ENCODE measurements around the gene SNTB2. TPM values are rescaled to one million over a fixed set of nuclear protein-coding genes. Genes with fewer than 3 reads are reported as not detected.

The SNTB2 gene
- total RNA-seq, 1 donor: 35.5 TPM

DNA sequence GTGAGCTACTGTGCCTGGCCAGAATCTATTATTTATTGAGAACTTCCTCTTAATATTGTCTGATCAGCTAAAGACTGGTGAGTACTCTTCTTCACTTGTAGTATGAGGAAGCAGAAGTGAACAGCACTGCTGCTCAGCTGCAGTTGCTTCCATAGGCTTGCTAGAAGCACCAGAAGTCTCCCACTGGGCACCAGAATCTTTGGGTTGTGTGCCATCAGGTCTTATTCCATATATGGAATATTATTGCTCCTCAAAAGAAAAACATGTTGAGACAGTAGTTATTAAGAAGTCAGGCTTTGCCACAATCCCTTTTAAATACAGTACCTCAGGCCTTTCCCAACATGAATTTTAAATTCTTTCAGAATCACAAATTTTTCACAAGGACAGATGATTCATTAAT is 17.2 kb downstream of the SNTB2 start:
- peaks cover 20% of the 10 kb centered on the region for H3K4me1 ChIP-seq (ENCODE audit: insufficient read depth, low read length)
- no peaks in the 10 kb centered on the region for H3K27me3 ChIP-seq (ENCODE audit: insufficient read depth, low read length)
- H2AFZ ChIP-seq (ENCODE audit: low read length): no peak overlapping the region
- peak overlapping the region; percentile 12 for H3K27ac ChIP-seq (ENCODE audit: low read depth, low read length)
- no peak overlapping the region for H3K4me3 ChIP-seq (ENCODE audit: insufficient read depth, low read length)
- DNase-seq (ENCODE audit: insufficient read length, low spot score, missing footprints): no peak
- TF ChIP-seq, protein P1, sequence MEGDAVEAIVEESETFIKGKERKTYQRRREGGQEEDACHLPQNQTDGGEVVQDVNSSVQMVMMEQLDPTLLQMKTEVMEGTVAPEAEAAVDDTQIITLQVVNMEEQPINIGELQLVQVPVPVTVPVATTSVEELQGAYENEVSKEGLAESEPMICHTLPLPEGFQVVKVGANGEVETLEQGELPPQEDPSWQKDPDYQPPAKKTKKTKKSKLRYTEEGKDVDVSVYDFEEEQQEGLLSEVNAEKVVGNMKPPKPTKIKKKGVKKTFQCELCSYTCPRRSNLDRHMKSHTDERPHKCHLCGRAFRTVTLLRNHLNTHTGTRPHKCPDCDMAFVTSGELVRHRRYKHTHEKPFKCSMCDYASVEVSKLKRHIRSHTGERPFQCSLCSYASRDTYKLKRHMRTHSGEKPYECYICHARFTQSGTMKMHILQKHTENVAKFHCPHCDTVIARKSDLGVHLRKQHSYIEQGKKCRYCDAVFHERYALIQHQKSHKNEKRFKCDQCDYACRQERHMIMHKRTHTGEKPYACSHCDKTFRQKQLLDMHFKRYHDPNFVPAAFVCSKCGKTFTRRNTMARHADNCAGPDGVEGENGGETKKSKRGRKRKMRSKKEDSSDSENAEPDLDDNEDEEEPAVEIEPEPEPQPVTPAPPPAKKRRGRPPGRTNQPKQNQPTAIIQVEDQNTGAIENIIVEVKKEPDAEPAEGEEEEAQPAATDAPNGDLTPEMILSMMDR (IDR thresholded peaks at IDR 0.05; ENCODE audit: extremely low read depth, low read depth, low read length): no peak
- no peaks in the 10 kb centered on the region for H3K36me3 ChIP-seq (ENCODE audit: insufficient read depth, low read length)
- no peaks in the 10 kb centered on the region for H3K9me3 ChIP-seq (ENCODE audit: low read depth, low read length)
- peak overlapping the region; percentile 20 for H3K4me2 ChIP-seq (ENCODE audit: insufficient read depth, low read length)
- peaks cover 84% of the 10 kb centered on the region for H3K79me2 ChIP-seq (ENCODE audit: insufficient read depth, low read length)
- H4K20me1 ChIP-seq (ENCODE audit: insufficient read depth, low read length): peaks cover 11% of the 10 kb centered on the region

DNA sequence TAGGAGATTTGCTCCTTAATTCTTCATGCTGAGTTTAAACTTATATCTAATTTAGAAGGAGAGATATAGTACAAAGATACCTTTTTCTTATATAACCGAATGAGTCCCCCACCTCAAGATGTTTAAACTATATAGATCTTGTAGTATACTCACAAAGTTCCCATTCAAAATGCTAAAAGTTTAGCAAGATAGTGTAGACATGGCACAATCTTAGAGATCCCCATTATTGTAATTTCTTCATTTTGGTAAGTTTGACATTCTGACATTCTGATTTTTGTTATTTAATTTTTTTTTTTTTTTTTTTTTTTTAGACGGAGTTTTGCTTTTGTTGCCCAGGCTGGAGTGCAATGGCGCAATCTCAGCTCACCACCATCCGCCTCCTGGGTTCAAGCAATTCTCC is 22.8 kb downstream of the SNTB2 start:
- DNase-seq (ENCODE audit: insufficient read length, low spot score, missing footprints): no peak
- Histone ChIP-seq H3K4me1 (ENCODE audit: insufficient read depth, low read length) (peaks cover 3% of the 10 kb centered on the region), H3K79me2 (ENCODE audit: insufficient read depth, low read length) (peaks cover 65% of the 10 kb centered on the region), H3K4me3 (ENCODE audit: insufficient read depth, low read length) (no peak overlapping the region), H3K36me3 (ENCODE audit: insufficient read depth, low read length) (no peaks in the 10 kb centered on the region), H3K27me3 (ENCODE audit: insufficient read depth, low read length) (no peaks in the 10 kb centered on the region), H3K9me3 (ENCODE audit: low read depth, low read length) (no peaks in the 10 kb centered on the region), H4K20me1 (ENCODE audit: insufficient read depth, low read length) (peaks cover 20% of the 10 kb centered on the region), H2AFZ (ENCODE audit: low read length) (no peak overlapping the region), H3K4me2 (ENCODE audit: insufficient read depth, low read length) (no peak overlapping the region), H3K27ac (ENCODE audit: low read depth, low read length) (no peak overlapping the region)
- TF ChIP-seq, protein P1 (IDR thresholded peaks at IDR 0.05; ENCODE audit: extremely low read depth, low read depth, low read length): no peak

DNA sequence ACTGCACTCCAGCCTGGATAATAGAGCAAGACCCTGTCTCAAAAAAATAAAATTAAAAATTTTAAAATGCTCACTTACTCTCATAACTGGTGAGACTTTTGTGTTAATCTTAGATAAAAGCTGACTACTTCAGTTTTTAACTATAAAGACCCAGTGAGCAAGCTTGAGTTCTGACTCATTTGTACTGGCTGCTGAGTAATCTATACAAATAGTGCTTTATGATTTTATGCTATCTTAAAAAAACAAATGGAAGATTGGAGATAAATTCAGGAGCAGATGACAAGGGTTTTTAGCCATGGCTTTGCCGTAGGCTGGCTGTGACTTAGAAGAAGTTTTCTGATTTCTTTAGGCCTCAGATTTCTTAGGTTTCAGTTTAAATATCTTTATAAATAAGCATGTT is 30.5 kb downstream of the SNTB2 start:
- Histone ChIP-seq H2AFZ (ENCODE audit: low read length) (no peak overlapping the region), H3K27me3 (ENCODE audit: insufficient read depth, low read length) (no peaks in the 10 kb centered on the region), H3K27ac (ENCODE audit: low read depth, low read length) (no peak overlapping the region), H3K36me3 (ENCODE audit: insufficient read depth, low read length) (no peaks in the 10 kb centered on the region), H3K79me2 (ENCODE audit: insufficient read depth, low read length) (peaks cover 68% of the 10 kb centered on the region), H3K4me1 (ENCODE audit: insufficient read depth, low read length) (peaks cover 30% of the 10 kb centered on the region), H3K4me2 (ENCODE audit: insufficient read depth, low read length) (peak overlapping the region; percentile 55), H3K4me3 (ENCODE audit: insufficient read depth, low read length) (no peak overlapping the region), H4K20me1 (ENCODE audit: insufficient read depth, low read length) (peaks cover 21% of the 10 kb centered on the region), H3K9me3 (ENCODE audit: low read depth, low read length) (no peaks in the 10 kb centered on the region)
- TF ChIP-seq, protein P1 (IDR thresholded peaks at IDR 0.05; ENCODE audit: extremely low read depth, low read depth, low read length): no peak
- peak; percentile 67 for DNase-seq (ENCODE audit: insufficient read length, low spot score, missing footprints)

DNA sequence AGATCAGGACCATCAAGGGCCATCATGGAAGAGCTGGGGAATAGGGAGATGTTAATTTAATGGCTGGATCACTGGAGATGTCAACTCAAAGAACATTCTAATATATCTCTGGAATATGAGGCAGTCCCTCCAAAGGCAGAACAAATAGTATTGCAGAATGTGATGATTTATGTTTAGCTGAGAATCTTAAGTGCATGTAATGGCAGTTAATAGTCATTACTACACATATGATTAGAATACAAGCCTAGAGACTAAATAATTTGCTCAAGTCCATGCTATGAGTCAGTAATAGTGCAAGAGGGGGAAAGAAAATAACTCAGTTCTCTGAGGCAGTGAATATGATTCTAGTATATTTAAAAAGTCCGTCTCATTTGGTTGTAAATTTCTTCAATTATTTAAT is 32.3 kb downstream of the SNTB2 start:
- H2AFZ ChIP-seq (ENCODE audit: low read length): no peak overlapping the region
- no peaks in the 10 kb centered on the region for H3K9me3 ChIP-seq (ENCODE audit: low read depth, low read length)
- no peak overlapping the region for H3K4me3 ChIP-seq (ENCODE audit: insufficient read depth, low read length)
- peaks cover 38% of the 10 kb centered on the region for H3K4me1 ChIP-seq (ENCODE audit: insufficient read depth, low read length)
- no peak overlapping the region for H3K27ac ChIP-seq (ENCODE audit: low read depth, low read length)
- no peaks in the 10 kb centered on the region for H3K27me3 ChIP-seq (ENCODE audit: insufficient read depth, low read length)
- H3K36me3 ChIP-seq (ENCODE audit: insufficient read depth, low read length): no peaks in the 10 kb centered on the region
- TF ChIP-seq, protein P1 (IDR thresholded peaks at IDR 0.05; ENCODE audit: extremely low read depth, low read depth, low read length): no peak
- H3K4me2 ChIP-seq (ENCODE audit: insufficient read depth, low read length): no peak overlapping the region
- no peak for DNase-seq (ENCODE audit: insufficient read length, low spot score, missing footprints)
- H4K20me1 ChIP-seq (ENCODE audit: insufficient read depth, low read length): peaks cover 25% of the 10 kb centered on the region
- peaks cover 61% of the 10 kb centered on the region for H3K79me2 ChIP-seq (ENCODE audit: insufficient read depth, low read length)
